HG03025 (cell line): ENCODE measurements around the gene DYNLL1.

Experiments
- ATAC-seq: cut with Tn5 transposase; IDR thresholded peaks from one replicate; pipeline ENCODE4 v1.9.1; 2021; ENCODE audit warnings: mild to moderate bottlenecking, moderate library complexity; ENCODE audit not compliant: unreplicated experiment, low FRiP score

The DYNLL1 gene

DNA sequence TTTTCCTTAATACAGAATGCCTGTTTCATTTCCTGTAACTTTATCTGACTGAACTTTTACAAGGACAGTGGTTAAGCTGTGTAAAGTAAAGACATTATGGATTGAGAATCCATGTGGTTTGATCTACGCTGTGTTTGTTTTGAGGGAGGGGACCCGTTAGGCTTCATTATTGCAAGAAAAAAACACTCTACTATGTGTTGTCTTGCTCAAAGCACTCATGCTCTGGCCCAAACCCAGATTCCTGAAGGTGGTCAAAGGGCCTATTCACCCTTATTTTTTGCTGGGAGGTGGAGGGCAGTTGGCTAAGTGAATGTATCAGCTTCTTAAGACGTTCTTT is 50.1 kb downstream of the DYNLL1 start:
- ATAC-seq, result no peak
